ENCODE data around the gene PTPN4. TPM values are rescaled to one million over a fixed set of nuclear protein-coding genes. Genes with fewer than 3 reads are reported as not detected.

PTPN4 gene
- polyA plus RNA-seq, 3 donors, result 22.6 to 25.8 (median 23.9) TPM

- DNase-seq (ENCODE audit: extremely low read depth in 1 of 11, low read depth in 9 of 11, low spot score in 4 of 11), result no peak
Observed at GRCh38 chr2:120026890-120027289, 267.2 kb downstream of the PTPN4 start.

- no peak for DNase-seq (ENCODE audit: extremely low read depth in 1 of 11, low read depth in 9 of 11, low spot score in 4 of 11)
Observed at GRCh38 chr2:120028795-120029194, 269.1 kb downstream of the PTPN4 start.

DNA sequence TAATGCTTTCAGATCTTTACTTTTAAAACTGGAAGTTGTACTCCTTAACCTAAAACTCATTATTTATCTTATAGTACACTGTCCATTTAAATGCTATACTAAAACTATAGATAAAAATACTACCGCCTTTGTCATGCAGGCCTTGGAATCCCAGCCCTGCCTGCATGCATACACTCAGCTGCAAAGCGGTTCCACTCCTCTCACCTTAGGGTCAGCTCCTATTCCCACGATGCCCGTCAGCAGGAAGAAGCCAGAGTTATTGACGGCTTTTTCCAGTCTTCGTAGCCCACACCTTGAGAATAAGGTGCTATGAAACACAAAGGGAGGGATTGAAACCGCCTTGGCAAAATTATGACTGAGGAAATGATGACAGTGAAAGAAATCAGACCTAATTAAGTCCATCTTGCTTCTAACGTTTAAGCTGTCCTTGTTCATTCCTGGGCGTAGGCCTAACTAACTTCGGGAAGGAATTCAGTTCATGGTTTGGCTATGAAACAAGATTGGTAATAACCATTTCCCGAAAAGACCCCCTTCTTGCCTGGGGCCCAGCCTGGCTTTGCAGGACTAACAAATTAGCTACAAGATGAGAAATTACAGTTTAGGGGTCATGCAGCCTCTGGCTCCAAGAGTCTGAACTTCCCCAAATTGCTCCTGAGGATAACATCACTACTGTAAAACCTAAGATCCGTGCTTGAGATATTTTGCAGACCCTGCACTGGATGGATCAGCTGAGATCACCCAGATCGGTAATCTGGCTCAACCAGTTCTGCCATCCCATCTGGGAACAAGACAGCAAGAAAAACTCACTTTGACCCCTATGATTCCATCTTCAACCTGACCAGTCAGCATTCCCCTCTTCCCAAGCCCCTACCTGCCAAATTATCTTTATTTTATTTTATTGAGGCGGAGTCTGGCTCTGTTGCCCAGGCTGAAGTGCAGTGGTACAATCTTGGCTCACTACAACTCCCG, 270.2 kb downstream of the PTPN4 start:
- no peak for DNase-seq (ENCODE audit: extremely low read depth in 1 of 11, low read depth in 9 of 11, low spot score in 4 of 11)

DNA sequence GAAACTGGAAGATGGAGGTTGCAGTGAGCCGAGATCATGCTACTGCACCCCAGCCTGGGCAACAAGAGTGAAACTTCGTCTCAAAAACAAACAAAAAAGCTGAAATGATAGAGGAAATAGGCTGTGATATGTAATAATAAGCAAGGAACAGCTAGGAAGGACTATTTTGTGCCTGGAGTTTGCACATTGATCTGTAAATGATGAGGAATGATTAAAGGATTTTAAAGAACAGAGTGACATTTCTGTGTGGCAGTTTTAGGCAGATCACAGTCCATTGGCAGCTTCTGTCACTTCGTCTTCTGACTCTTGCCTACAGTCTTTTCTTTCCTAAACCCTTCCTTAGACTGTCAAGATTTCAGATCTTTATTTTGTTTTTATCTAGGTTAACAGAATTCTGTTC, 272.6 kb downstream of the PTPN4 start:
- no peak for DNase-seq (ENCODE audit: extremely low read depth in 1 of 11, low read depth in 9 of 11, low spot score in 4 of 11)

Other genes with a start within 250 kb of the PTPN4 start
- 10 to 100 TPM in 1 of 3 donors, 1 to 10 TPM in 2; 9.4 to 27.4 (median 9.6) TPM for gene SCTR, start 235.4 kb upstream of the PTPN4 start, polyA plus RNA-seq (ENCODE audit: insufficient read length in 3 of 3)
- gene CFAP221, start 215.5 kb upstream of the PTPN4 start, polyA plus RNA-seq (ENCODE audit: insufficient read length in 3 of 3), result 10 to 100 TPM; 19.2 to 36.1 (median 25.1) TPM
- 10 to 100 TPM; 16.5 to 21.0 (median 20.3) TPM for gene TMEM177, start 80.7 kb upstream of the PTPN4 start, polyA plus RNA-seq (ENCODE audit: insufficient read length in 3 of 3)

Data from renal cortex interstitium (tissue), 11 donors.